Ovary (tissue), 9 donors: ENCODE measurements around the gene ZNF652. TPM values are rescaled to one million over a fixed set of nuclear protein-coding genes. Genes with fewer than 3 reads are reported as not detected.

Experiments used
- DNase-seq, 5 donors: peaks; one replicate each; pipeline ENCODE4 v3.0.0-alpha.2; 2019 to 2020
- H3K27ac ChIP-seq, 2 donors: fragments of 200-600 bp; one replicate each; pipeline versions ENCODE4 v1.5.1 to v1.8.0; 2019 to 2022
- H3K27me3 ChIP-seq: fragments of 200-600 bp; one replicate; pipeline ENCODE4 v1.8.0; 2022
- H3K36me3 ChIP-seq: fragments of 200-600 bp; sonication (generic); one replicate; pipeline ENCODE4 v1.5.1; 2019
- H3K4me1 ChIP-seq: one replicate; pipeline ENCODE4 v1.8.1; 2013; ENCODE audit warnings: mild to moderate bottlenecking, moderate library complexity; ENCODE audit not compliant: insufficient read depth
- H3K4me3 ChIP-seq: fragments of 200-600 bp; sonication (generic); one replicate; pipeline ENCODE4 v1.5.1; 2017
- H3K9me3 ChIP-seq, 2 donors: fragments of 200-600 bp in 1 of 2; sonication (generic) in 1 of 2; one replicate each; pipeline versions ENCODE4 v1.5.1 to v1.8.1; 2013 to 2019; ENCODE audit warnings: mild to moderate bottlenecking in 1 of 2, moderate library complexity in 1 of 2
- CTCF ChIP-seq, 3 donors: fragments of 450-650 bp in 2 of 3; fragments of 200-600 bp in 1 of 3; IDR thresholded peaks; one replicate each; pipeline versions ENCODE4 v1.5.1 to v1.8.0; 2016 to 2022; ENCODE audit warnings: antibody characterized with exemption in 3 of 3, mild to moderate bottlenecking in 1 of 3
- EP300 ChIP-seq: sonication (generic); formaldehyde crosslinking; IDR thresholded peaks from one replicate; pipeline ENCODE4 v1.6.1; 2017; ENCODE audit warnings: antibody characterized with exemption
- POLR2A ChIP-seq: fragments of 450-650 bp; IDR thresholded peaks from one replicate; pipeline ENCODE4 v1.6.1; 2017; ENCODE audit warnings: antibody characterized with exemption, mild to moderate bottlenecking, moderate library complexity
- WGBS, 3 donors: extraction: QIAGEN DNeasy Blood & Tissue Kit in 1 of 3; methylation state at CpG; one replicate each; pipeline versions ENCODE4 v1.1.5 to v1.1.7; 2013 to 2017; 5-methylcytosine and 5-hydroxymethylcytosine counted together
- intact Hi-C, 4 donors: fragments of 100-400 bp; cut with DNase I; formaldehyde crosslinking; loops; one replicate each; pipeline versions ENCODE4 v1.11.0 to v1.15.1; 2022 to 2023
- polyA plus RNA-seq, 2 donors: library from polyadenylated mRNA; stranded (reverse); fragments of 200-250 nt in 1 of 2; fragments of 350-450 nt in 1 of 2; fragmentation: Illumina TruSeq in 1 of 2; extraction: RNeasy Lipid Tissue Mini Kit (QIAGEN cat#74804) in 1 of 2; gene quantifications; one replicate each; pipeline ENCODE4 v1.2.3, GENCODE V29; 2013 to 2014
- total RNA-seq, 7 donors: library from RNA; depleted of rRNA in 2 of 7; stranded (reverse); fragments of >200 nt in 2 of 7; fragmentation: NEBNext Ultra II Directional in 3 of 7; extraction: Animal tissue kit (Norgen Biotek cat#: 25700) in 3 of 7; gene quantifications; one replicate each; pipeline versions ENCODE4 v1.1.0 to v1.2.4, GENCODE V29; 2016 to 2023
- donor health status: DM: no; HTN: no; CAD: no; lungs with moderate emphysema.
- donor health status: DM: no; HTN: no; CAD: no.
- donor health status: Bipolar disorder and iron deficiency.
- donor health status: DM: yes; HTN: yes; CAD: no.
- donor health status: DM: no; HTN: no; CAD: no.
- donor health status: DM: yes; HTN: yes; CAD: no.

ZNF652 gene
- total and polyA plus RNA-seq, 9 donors = 17.1 to 60.9 (median 48.8) TPM

GRCh38 chr17:49358641-49359247 lies 3.3 kb downstream of the ZNF652 start:
- no peak for DNase-seq
- Histone ChIP-seq H3K9me3 (no peaks in the 10 kb centered on the region), H3K27me3 (no peaks in the 10 kb centered on the region), H3K27ac (no peak overlapping the region), H3K36me3 (no peaks in the 10 kb centered on the region), H3K4me1 (peaks cover 6% of the 10 kb centered on the region), H3K4me3 (no peak overlapping the region)
- TF ChIP-seq POLR2A (no peak), CTCF (IDR thresholded peaks at IDR 0.05) (no peak), EP300 (no peak)
- intact Hi-C loops = no loop called here
- WGBS, 3 donors = 36 to 44% (median 39%) methylated on average over 4 of the region's 4 CpGs

- no peak overlapping the region for H3K27ac ChIP-seq
- intact Hi-C loops = no loop called here
- H3K4me1 ChIP-seq = peaks cover 8% of the 10 kb centered on the region
- DNase-seq = no peak
- no peaks in the 10 kb centered on the region for H3K27me3 ChIP-seq
- 71 to 77% (median 76%) methylated on average over 3 of the region's 3 CpGs for WGBS, 3 donors
- TF ChIP-seq POLR2A = no peak
- TF ChIP-seq CTCF (IDR thresholded peaks at IDR 0.05) = no peak
- H3K36me3 ChIP-seq = no peaks in the 10 kb centered on the region
- no peaks in the 10 kb centered on the region for H3K9me3 ChIP-seq
- H3K4me3 ChIP-seq = no peak overlapping the region
These were observed 4.5 kb downstream of the ZNF652 start for GRCh38 chr17:49357516-49357915.

- 89 to 97% (median 95%) methylated on average over 5 of the region's 5 CpGs for WGBS, 3 donors
- H3K4me3 ChIP-seq = no peak overlapping the region
- H3K9me3 ChIP-seq = no peaks in the 10 kb centered on the region
- DNase-seq = no peak
- intact Hi-C loops = no loop called here
- H3K36me3 ChIP-seq = no peaks in the 10 kb centered on the region
- TF ChIP-seq EP300 (no peak), POLR2A (no peak), CTCF (IDR thresholded peaks at IDR 0.05) (no peak)
- H3K4me1 ChIP-seq = peaks cover 8% of the 10 kb centered on the region
- H3K27ac ChIP-seq = no peak overlapping the region
- no peaks in the 10 kb centered on the region for H3K27me3 ChIP-seq
These were observed 5.7 kb downstream of the ZNF652 start for GRCh38 chr17:49356320-49356719.

- WGBS, 3 donors = 27 to 44% (median 40%) methylated on average over 1 of the region's 1 CpG
These were observed 8.4 kb downstream of the ZNF652 start for GRCh38 chr17:49353607-49354006.

More at GRCh38 chr17:49353607-49354006, 8.4 kb downstream of the ZNF652 start:
- Histone ChIP-seq H3K27me3 (no peaks in the 10 kb centered on the region), H3K36me3 (no peaks in the 10 kb centered on the region), H3K27ac (no peak overlapping the region), H3K9me3 (no peaks in the 10 kb centered on the region), H3K4me1 (peaks cover 4% of the 10 kb centered on the region), H3K4me3 (no peak overlapping the region)
- intact Hi-C loops = no loop called here
- no peak for DNase-seq
- no peak for TF ChIP-seq EP300
- TF ChIP-seq CTCF (IDR thresholded peaks at IDR 0.05) = no peak
